Heart right ventricle (tissue), 16 donors: Measurements from ENCODE around the gene CAMK2A. TPM values are rescaled to one million over a fixed set of nuclear protein-coding genes. Genes with fewer than 3 reads are reported as not detected.

Experiments used
- ATAC-seq, 8 donors: fragments of 200-7000 bp; cut with Tn5 transposase; one replicate each; pipeline ENCODE4 v1.9.1; 2020; ENCODE audit warnings: mild to moderate bottlenecking in 8 of 8, moderate library complexity in 8 of 8, moderate number of reproducible peaks in 1 of 8
- DNase-seq, 2 donors: peaks; one replicate each; pipeline ENCODE4 v3.0.0-alpha.2; 2020
- H3K27ac ChIP-seq, 10 donors: fragments of 200-600 bp; sonication (generic) in 2 of 10; one replicate each; pipeline versions ENCODE4 v1.5.0 to v1.8.0; 2020 to 2022; ENCODE audit warnings: mild to moderate bottlenecking in 3 of 10
- H3K27me3 ChIP-seq, 7 donors: fragments of 200-600 bp; one replicate each; pipeline ENCODE4 v1.8.0; 2021 to 2022; ENCODE audit warnings: mild to moderate bottlenecking in 2 of 7
- H3K36me3 ChIP-seq, 9 donors: fragments of 200-600 bp; sonication (generic) in 1 of 9; one replicate each; pipeline versions ENCODE4 v1.5.0 to v1.8.0; 2020 to 2022; ENCODE audit warnings: mild to moderate bottlenecking in 2 of 9
- H3K4me1 ChIP-seq, 9 donors: fragments of 200-600 bp; sonication (generic) in 1 of 9; one replicate each; pipeline versions ENCODE4 v1.5.0 to v1.8.0; 2020 to 2022; ENCODE audit warnings: mild to moderate bottlenecking in 4 of 9
- H3K4me3 ChIP-seq, 10 donors: fragments of 200-600 bp; sonication (generic) in 2 of 10; one replicate each; pipeline versions ENCODE4 v1.5.0 to v1.8.0; 2020 to 2022; ENCODE audit warnings: mild to moderate bottlenecking in 7 of 10, moderate library complexity in 2 of 10
- H3K9me3 ChIP-seq, 11 donors: fragments of 200-600 bp in 10 of 11; sonication (generic) in 2 of 11; one replicate each; pipeline versions ENCODE4 v1.5.0 to v1.8.0; 2013 to 2022; ENCODE audit warnings: mild to moderate bottlenecking in 2 of 11, control low read depth in 1 of 11, moderate library complexity in 1 of 11
- CTCF ChIP-seq, 9 donors: fragments of 200-600 bp; sonication (generic) in 2 of 9; IDR thresholded peaks; one replicate each; pipeline versions ENCODE4 v1.5.0 to v1.8.0; 2021 to 2022; ENCODE audit warnings: antibody characterized with exemption in 9 of 9, mild to moderate bottlenecking in 5 of 9, moderate library complexity in 1 of 9
- WGBS, 2 donors: extraction: QIAGEN DNeasy Blood & Tissue Kit; methylation state at CpG; one replicate each; pipeline ENCODE4 v1.1.7; 2013; ENCODE audit warnings: inconsistent platforms in 1 of 2; 5-methylcytosine and 5-hydroxymethylcytosine counted together
- intact Hi-C, 10 donors: fragments of 100-400 bp; cut with DNase I; formaldehyde crosslinking; loops; one replicate each; pipeline versions ENCODE4 v1.11.1 to v1.14.2; 2022
- polyA plus RNA-seq, 2 donors: library from polyadenylated mRNA; stranded (reverse); fragments of 200-250 nt; gene quantifications; one replicate each; pipeline ENCODE4 v1.2.3, GENCODE V29; 2013
- total RNA-seq, 10 donors: library from RNA; stranded (reverse); fragmentation: NEBNext Ultra II Directional in 3 of 10; extraction: Animal tissue kit (Norgen Biotek cat#: 25700) in 3 of 10; gene quantifications; one replicate each; pipeline versions ENCODE4 v1.2.1 to v1.2.4, GENCODE V29; 2021 to 2023
- donor health status: Arrhythmogenic right ventricular cardiomyopathy.
- donor health status: ischemic (EF 13 %, LVEDD 7.1; RV severe dilation, severe dysfunction).
- donor health status: healthy with polysubstance abuse.
- donor health status: DM: no; HTN: yes; CAD: no.
- donor health status: DM: no; HTN: no; CAD: no.
- donor health status: ischemic (EF 25% LVEDD 6.9; RV normal size, moderate dysfunction).
- donor health status: ischemic (EF 25% LVEDD 5.7; RV mildly dilated, moderate dysfunction).
- donor health status: healthy.
- donor health status: DM: yes; HTN: yes; CAD: no.
- donor health status: Ischemic cardiomyopathy.
- donor health status: ischemic (EF 35%, LVEDD 5.7; RV mildly dilated, moderate dysfunction).
- donor health status: nonischemic (EF 11% LVEDD 7.7; RV severe dilation, severe dysfunction).
- donor health status: DM: yes; HTN: yes; CAD: no.
- donor health status: PGD.
- donor health status: ischemic (EF 29% LVEDD 5.4; RV normal size, mild dysfunction).
- donor health status: nonischemic (EF 23%, LVEDD 6.1; RV moderate dilation, normal function).

The CAMK2A gene
- total and polyA plus RNA-seq, 12 donors = 1.2 to 25.7 (median 17.9) TPM

DNA sequence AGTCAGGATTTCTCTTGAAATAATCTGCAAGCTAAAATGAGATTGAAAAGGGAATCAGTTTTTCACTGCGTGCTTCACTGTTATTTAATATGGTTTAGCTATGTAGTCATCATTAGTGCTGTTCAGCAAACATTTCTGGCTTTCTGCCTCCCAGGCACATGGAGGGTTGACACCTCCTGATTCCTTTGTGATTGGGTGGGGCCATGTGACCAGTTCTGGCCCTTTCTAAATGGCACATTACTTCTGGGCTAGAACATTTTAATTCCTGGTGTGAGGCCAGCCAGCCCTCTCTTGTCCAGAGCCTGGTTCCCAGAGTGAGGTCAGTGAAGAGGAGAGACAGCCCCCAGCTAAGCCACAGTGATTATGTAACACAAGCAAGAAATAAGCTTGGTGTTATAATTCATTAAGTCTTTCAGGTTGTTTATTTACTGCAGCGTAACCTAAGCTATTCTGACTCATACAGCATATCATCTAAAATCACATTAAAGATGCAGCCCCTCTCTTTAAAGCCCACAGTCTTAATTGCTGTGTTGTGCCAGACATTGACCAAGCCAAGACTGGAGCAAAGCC, 30.6 kb upstream of the CAMK2A start:
- Histone ChIP-seq H3K9me3 (peaks cover 0 to 9% (median 0%) of the 10 kb centered on the region in 11 donors), H3K36me3 (no peaks in the 10 kb centered on the region), H3K27me3 (no peaks in the 10 kb centered on the region), H3K27ac (peak overlapping the region in 1 of 10 donors; percentile 17), H3K4me1 (peaks cover 0 to 16% (median 9%) of the 10 kb centered on the region in 9 donors), H3K4me3 (no peak overlapping the region)
- ATAC-seq (peak; percentile 82 to 96 (median 90)), DNase-seq (peak in 1 of 2 donors; percentile 51)
- 63 to 71% methylated on average over 2 of the region's 2 CpGs for WGBS, 2 donors
- intact Hi-C loops = no loop called here
- no peak for TF ChIP-seq CTCF (IDR thresholded peaks at IDR 0.05)

- DNase-seq = no peak
- no peak overlapping the region for H3K4me3 ChIP-seq
- H3K27me3 ChIP-seq = no peaks in the 10 kb centered on the region
- intact Hi-C loops = no loop called here
- H3K9me3 ChIP-seq = peaks cover 0 to 9% (median 0%) of the 10 kb centered on the region in 11 donors
- no peak overlapping the region for H3K27ac ChIP-seq
- peaks cover 0 to 16% (median 9%) of the 10 kb centered on the region in 9 donors for H3K4me1 ChIP-seq
- 94% methylated on average over 6 of the region's 6 CpGs for WGBS, 2 donors
- no peak for ATAC-seq
- no peak for TF ChIP-seq CTCF (IDR thresholded peaks at IDR 0.05)
- no peaks in the 10 kb centered on the region for H3K36me3 ChIP-seq
Measured at GRCh38 chr5:150319484-150319790, 29.9 kb upstream of the CAMK2A start.

DNA sequence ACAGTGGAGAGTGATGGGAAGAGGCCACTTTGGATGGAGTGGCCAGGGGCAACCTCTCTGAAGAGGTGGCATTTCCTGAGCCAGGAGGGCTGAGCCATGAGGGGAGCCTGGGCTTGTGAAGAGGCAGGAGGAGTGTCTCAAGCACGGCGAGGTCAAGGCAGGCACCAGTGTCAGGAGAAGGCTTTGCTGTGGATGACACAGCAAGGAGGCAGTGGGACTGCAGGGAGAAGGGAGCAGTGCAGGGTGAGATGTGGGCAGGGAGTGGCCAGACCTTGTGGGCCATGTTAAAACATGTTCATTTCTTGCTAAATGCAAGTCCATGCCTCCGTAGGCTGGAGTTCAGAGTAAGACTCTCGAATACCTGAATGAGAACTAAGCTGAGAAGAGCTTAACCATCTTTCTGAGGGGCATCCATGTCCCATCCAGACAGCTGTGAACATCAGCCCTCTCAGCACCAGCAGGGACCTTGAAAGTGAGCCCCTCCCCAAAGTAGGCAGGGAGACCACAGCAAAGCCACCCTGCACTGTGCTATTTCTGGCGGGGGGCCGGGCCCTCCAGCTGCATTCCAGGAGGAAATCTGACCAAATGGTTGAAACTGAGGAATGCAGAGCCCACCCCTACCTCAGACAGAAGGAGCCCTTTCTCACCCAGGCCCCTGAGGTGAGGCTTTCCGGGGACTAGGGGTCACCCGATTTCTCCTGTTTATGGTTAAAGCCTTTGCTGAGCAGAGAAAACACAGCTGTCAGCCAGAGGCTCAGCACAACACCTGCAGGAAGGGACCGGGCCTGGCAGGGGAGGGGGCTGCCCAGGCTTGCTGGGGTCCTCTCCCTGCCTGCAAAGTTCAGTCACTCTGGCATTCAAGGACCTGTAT, 29.3 kb upstream of the CAMK2A start:
- Histone ChIP-seq H3K4me1 (peaks cover 0 to 16% (median 9%) of the 10 kb centered on the region in 9 donors), H3K27ac (no peak overlapping the region), H3K36me3 (no peaks in the 10 kb centered on the region), H3K27me3 (no peaks in the 10 kb centered on the region), H3K4me3 (no peak overlapping the region), H3K9me3 (peaks cover 0 to 9% (median 0%) of the 10 kb centered on the region in 11 donors)
- ATAC-seq (no peak), DNase-seq (no peak)
- no peak for TF ChIP-seq CTCF (IDR thresholded peaks at IDR 0.05)
- WGBS, 2 donors = 81 to 82% methylated on average over 9 of the region's 9 CpGs
- intact Hi-C loops = no loop called here

DNA sequence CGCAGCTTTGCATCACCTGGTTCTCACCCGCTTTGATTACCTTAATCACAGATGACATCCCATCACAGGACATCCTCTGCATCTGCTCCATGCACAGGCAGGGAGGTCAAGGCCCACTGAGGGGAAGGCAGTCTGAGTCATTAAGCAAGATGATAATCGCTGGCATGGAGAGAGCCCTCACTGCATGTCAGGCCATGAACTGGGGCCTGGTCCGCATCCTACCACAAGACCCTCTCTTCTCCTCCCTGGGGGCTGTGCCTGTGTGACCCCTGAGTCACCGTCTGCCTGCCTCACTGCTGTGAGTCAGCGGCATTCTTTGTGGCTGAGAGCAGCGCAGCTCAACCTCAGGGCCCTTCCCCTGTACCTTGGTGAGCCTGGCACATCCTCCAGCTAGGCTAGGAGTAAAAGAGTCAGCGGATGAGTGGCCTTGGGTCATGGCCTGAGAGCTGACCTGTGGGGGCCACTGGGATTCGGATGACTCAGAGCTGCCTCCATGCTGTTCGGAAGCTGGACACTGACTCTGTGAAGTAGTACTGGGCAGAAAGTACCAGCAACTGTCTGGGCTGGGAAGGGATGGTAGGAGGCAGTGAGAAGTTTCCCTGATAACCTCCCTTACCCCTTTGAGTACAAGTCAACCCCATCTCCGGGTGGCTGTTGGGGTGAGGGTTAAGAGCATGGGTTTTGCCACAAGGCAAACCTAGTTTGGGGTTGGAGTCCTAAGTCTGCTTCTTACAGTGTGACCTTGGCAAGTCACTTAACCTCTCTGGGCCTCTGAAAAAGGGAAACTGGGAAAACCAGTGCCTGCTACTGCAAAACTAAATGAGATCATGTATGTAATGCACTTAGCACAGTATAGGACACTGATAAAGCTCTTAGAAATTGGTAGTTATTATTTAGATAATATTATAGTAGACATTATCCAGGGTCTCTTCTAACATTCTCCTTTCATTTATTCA, 27.8 kb upstream of the CAMK2A start:
- Histone ChIP-seq H3K9me3 (peaks cover 0 to 9% (median 0%) of the 10 kb centered on the region in 11 donors), H3K27me3 (no peaks in the 10 kb centered on the region), H3K4me1 (peaks cover 0 to 16% (median 9%) of the 10 kb centered on the region in 9 donors), H3K27ac (no peak overlapping the region), H3K4me3 (no peak overlapping the region), H3K36me3 (no peaks in the 10 kb centered on the region)
- intact Hi-C loops = no loop called here
- DNase-seq (no peak), ATAC-seq (peak in 2 of 8 donors; percentile 24 to 36)
- no peak for TF ChIP-seq CTCF (IDR thresholded peaks at IDR 0.05)
- 82 to 83% methylated on average over 11 of the region's 11 CpGs for WGBS, 2 donors
